ENCODE measurements around the gene MKNK1. TPM values are rescaled to one million over a fixed set of nuclear protein-coding genes. Genes with fewer than 3 reads are reported as not detected.

MKNK1 gene
- polyA plus RNA-seq, 1 donor (not counting 4 experiments of a cell fraction or from before 2014, with no cell fraction given) = 55.7 TPM

DNA sequence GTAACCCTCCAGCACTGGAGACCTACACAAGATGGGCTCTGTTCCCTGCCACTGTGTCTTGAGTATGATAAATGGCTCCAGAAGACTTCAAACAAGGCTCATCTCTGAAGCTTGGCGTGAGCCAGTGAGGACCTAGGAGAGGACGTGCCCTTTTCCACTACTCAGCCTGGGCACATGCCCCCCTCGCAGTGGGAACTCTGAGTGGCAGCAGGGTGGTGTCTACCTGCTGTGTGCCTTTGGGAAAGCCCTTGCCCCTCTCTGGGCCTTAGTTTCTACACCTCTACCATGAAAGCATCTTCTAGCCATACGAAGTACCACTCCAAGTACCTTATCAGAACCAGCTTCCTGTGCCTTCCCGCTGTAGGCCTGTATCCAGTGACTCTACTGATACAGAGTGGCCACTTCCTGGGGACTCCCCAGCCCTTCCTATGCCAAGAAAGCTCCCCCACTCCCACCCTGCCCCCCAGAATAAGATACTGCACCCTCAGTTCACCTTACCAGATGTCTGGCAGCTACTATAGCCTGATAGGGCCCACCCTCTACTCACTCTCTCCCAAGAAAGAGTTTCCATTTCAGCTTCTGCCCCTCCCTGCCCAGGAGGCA is 15.7 kb upstream of the MKNK1 start:
- no peak overlapping the region for H3K27ac ChIP-seq (ENCODE audit: control insufficient read depth, insufficient read depth, low read length)
- no peak overlapping the region for H3K9ac ChIP-seq (ENCODE audit: control insufficient read depth, extremely low read depth, insufficient read depth, low read length)
- DNase-seq (ENCODE audit: low read depth, low spot score) = no peak
- H3K4me2 ChIP-seq (ENCODE audit: control insufficient read depth, extremely low read depth, insufficient read depth, low read depth, low read length) = no peak overlapping the region
- H3K4me1 ChIP-seq (ENCODE audit: control insufficient read depth, extremely low read depth, insufficient read depth, low read length) = peaks cover 20% of the 10 kb centered on the region
- no peak for FAIRE-seq
- no peaks in the 10 kb centered on the region for H3K9me3 ChIP-seq (ENCODE audit: control insufficient read depth, low read depth, low read length)
- dilution Hi-C loops (cut with MboI; ENCODE audit: extremely low pct_ligation_motif_present, low sequenced_read_pairs) = no loop called here
- H3K79me2 ChIP-seq (ENCODE audit: control insufficient read depth, insufficient read depth, low read length) = peaks cover 10% of the 10 kb centered on the region
- no peaks in the 10 kb centered on the region for H3K9me1 ChIP-seq (ENCODE audit: control insufficient read depth, extremely low read depth, insufficient read depth, low read length)
- TF ChIP-seq, protein P1, sequence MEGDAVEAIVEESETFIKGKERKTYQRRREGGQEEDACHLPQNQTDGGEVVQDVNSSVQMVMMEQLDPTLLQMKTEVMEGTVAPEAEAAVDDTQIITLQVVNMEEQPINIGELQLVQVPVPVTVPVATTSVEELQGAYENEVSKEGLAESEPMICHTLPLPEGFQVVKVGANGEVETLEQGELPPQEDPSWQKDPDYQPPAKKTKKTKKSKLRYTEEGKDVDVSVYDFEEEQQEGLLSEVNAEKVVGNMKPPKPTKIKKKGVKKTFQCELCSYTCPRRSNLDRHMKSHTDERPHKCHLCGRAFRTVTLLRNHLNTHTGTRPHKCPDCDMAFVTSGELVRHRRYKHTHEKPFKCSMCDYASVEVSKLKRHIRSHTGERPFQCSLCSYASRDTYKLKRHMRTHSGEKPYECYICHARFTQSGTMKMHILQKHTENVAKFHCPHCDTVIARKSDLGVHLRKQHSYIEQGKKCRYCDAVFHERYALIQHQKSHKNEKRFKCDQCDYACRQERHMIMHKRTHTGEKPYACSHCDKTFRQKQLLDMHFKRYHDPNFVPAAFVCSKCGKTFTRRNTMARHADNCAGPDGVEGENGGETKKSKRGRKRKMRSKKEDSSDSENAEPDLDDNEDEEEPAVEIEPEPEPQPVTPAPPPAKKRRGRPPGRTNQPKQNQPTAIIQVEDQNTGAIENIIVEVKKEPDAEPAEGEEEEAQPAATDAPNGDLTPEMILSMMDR (optimal IDR thresholded peaks at IDR 0.05 in 1 of 3, IDR thresholded peaks at IDR 0.05 in 1 of 3, conservative IDR thresholded peaks at IDR 0.05 in 1 of 3; ENCODE audit: extremely low read depth in 1 of 3, insufficient read depth in 2 of 3, low read length in 3 of 3) = no peak
- TF ChIP-seq EZH2 (IDR thresholded peaks at IDR 0.05; ENCODE audit: low read length) = no peak
- no peaks in the 10 kb centered on the region for H4K20me1 ChIP-seq (ENCODE audit: control insufficient read depth, extremely low read depth, insufficient read depth, low read length)
- no peaks in the 10 kb centered on the region for H3K36me3 ChIP-seq (ENCODE audit: control insufficient read depth in 2 of 2, extremely low read depth in 1 of 2, insufficient read depth in 2 of 2, low read length in 2 of 2)
- H3K27me3 ChIP-seq (ENCODE audit: control insufficient read depth, extremely low read depth, insufficient read depth, low read length) = no peaks in the 10 kb centered on the region
- no peak overlapping the region for H2AFZ ChIP-seq (ENCODE audit: control insufficient read depth, low read length)
- H3K4me3 ChIP-seq (ENCODE audit: control insufficient read depth in 2 of 3, extremely low read depth in 1 of 3, insufficient read depth in 2 of 3, low read depth in 1 of 3, low read length in 3 of 3) = no peak overlapping the region

DNA sequence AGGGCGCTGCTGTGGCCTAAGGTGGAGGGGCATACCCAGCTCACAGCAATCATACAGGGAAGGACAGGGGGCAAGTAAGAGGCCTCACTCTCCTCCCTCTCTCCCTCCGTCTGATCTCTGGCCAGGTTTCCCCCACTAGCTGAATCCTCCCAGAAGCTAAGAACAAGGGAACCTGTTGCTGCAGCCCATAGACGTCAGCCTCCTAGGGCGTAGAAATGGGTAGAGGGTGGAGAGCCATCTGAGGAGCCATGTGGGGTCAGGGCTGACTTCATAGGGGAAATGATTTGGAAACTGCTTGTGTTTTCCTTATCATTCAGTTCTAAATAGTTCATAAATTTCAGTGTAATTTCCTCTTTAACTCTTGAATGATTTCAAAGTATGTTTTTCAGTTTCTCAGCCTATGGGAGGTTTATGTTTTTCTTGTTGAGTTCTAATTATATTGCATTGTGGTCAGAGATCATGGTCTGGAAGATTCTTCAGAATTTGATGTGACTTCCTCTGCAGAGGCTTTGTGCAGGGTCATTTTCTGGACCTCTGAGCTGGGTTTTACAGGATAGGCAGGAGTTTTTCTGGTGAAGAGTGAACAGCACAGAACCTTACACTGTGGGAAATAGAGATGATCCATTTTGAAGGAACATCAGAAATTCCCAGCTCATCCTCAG is 14.8 kb upstream of the MKNK1 start:
- Histone ChIP-seq H3K79me2 (ENCODE audit: control insufficient read depth, insufficient read depth, low read length) (peaks cover 10% of the 10 kb centered on the region), H3K4me1 (ENCODE audit: control insufficient read depth, extremely low read depth, insufficient read depth, low read length) (peaks cover 29% of the 10 kb centered on the region), H3K4me2 (ENCODE audit: control insufficient read depth, extremely low read depth, insufficient read depth, low read depth, low read length) (no peak overlapping the region), H3K9me3 (ENCODE audit: control insufficient read depth, low read depth, low read length) (no peaks in the 10 kb centered on the region), H3K9me1 (ENCODE audit: control insufficient read depth, extremely low read depth, insufficient read depth, low read length) (peaks cover 2% of the 10 kb centered on the region), H3K9ac (ENCODE audit: control insufficient read depth, extremely low read depth, insufficient read depth, low read length) (no peak overlapping the region), H4K20me1 (ENCODE audit: control insufficient read depth, extremely low read depth, insufficient read depth, low read length) (no peaks in the 10 kb centered on the region), H3K36me3 (ENCODE audit: control insufficient read depth in 2 of 2, extremely low read depth in 1 of 2, insufficient read depth in 2 of 2, low read length in 2 of 2) (no peaks in the 10 kb centered on the region), H2AFZ (ENCODE audit: control insufficient read depth, low read length) (no peak overlapping the region), H3K27me3 (ENCODE audit: control insufficient read depth, extremely low read depth, insufficient read depth, low read length) (no peaks in the 10 kb centered on the region), H3K4me3 (ENCODE audit: control insufficient read depth in 2 of 3, extremely low read depth in 1 of 3, insufficient read depth in 2 of 3, low read depth in 1 of 3, low read length in 3 of 3) (no peak overlapping the region), H3K27ac (ENCODE audit: control insufficient read depth, insufficient read depth, low read length) (no peak overlapping the region)
- dilution Hi-C loops (cut with MboI; ENCODE audit: extremely low pct_ligation_motif_present, low sequenced_read_pairs) = no loop called here
- no peak for TF ChIP-seq EZH2 (IDR thresholded peaks at IDR 0.05; ENCODE audit: low read length)
- TF ChIP-seq, protein P1 (optimal IDR thresholded peaks at IDR 0.05 in 1 of 3, IDR thresholded peaks at IDR 0.05 in 1 of 3, conservative IDR thresholded peaks at IDR 0.05 in 1 of 3; ENCODE audit: extremely low read depth in 1 of 3, insufficient read depth in 2 of 3, low read length in 3 of 3) = no peak
- DNase-seq (ENCODE audit: low read depth, low spot score) = no peak
- FAIRE-seq = no peak
